DOHH2 (cell line): ENCODE results near the gene TULP3.

Experiments
- H3F3A ChIP-seq: fragments of 200-600 bp; sonication (generic), shearing (Covaris generic); 2 replicates; pipeline ENCODE4 v1.6.0; 2016; ENCODE audit warnings: antibody characterized with exemption, mild to moderate bottlenecking; ENCODE audit not compliant: control insufficient read depth, insufficient read depth
- H3K27ac ChIP-seq: fragments of 200-600 bp; sonication (generic); 2 replicates; pipeline ENCODE4 v1.5.1; 2014; ENCODE audit warnings: low read depth, mild to moderate bottlenecking, low read length, moderate library complexity
- H3K27me3 ChIP-seq: fragments of 200-600 bp; sonication (generic); 2 replicates; pipeline ENCODE4 v1.6.1; 2014; ENCODE audit warnings: mild to moderate bottlenecking, low read length, mixed read lengths; ENCODE audit not compliant: control insufficient read depth
- H3K36me3 ChIP-seq: fragments of 200-600 bp; sonication (generic); 2 replicates; pipeline ENCODE4 v1.6.1; 2014; ENCODE audit warnings: mild to moderate bottlenecking, low read length, moderate library complexity, mixed read lengths; ENCODE audit not compliant: control insufficient read depth
- H3K4me1 ChIP-seq: fragments of 200-600 bp; sonication (generic); 2 replicates; pipeline ENCODE4 v1.6.1; 2014; ENCODE audit warnings: mild to moderate bottlenecking, low read length, mixed read lengths; ENCODE audit not compliant: control insufficient read depth
- H3K4me2 ChIP-seq: fragments of 200-600 bp; sonication (generic); 2 replicates; pipeline ENCODE4 v1.6.0; 2014; ENCODE audit warnings: mild to moderate bottlenecking, low read length, moderate library complexity
- H3K4me3 ChIP-seq: fragments of 200-600 bp; sonication (generic); 2 replicates; pipeline ENCODE4 v1.5.1; 2014; ENCODE audit warnings: mild to moderate bottlenecking, low read length, mixed read lengths
- H3K79me2 ChIP-seq: fragments of 200-600 bp; sonication (generic); 2 replicates; pipeline ENCODE4 v1.6.1; 2014; ENCODE audit warnings: mild to moderate bottlenecking, low read length, mixed read lengths; ENCODE audit not compliant: control insufficient read depth
- H3K9me2 ChIP-seq: fragments of 200-600 bp; sonication (generic); replicated peaks from 2 replicates; pipeline ENCODE4 v1.6.1; 2014; ENCODE audit warnings: mild to moderate bottlenecking, low read length, mixed read lengths; ENCODE audit not compliant: control insufficient read depth
- H3K9me3 ChIP-seq: fragments of 200-600 bp; sonication (generic); 2 replicates; pipeline ENCODE4 v1.6.1; 2014; ENCODE audit warnings: antibody characterized with exemption, low read length, mixed read lengths; ENCODE audit not compliant: control insufficient read depth, insufficient read depth
- H4K20me1 ChIP-seq: fragments of 200-600 bp; sonication (generic); 2 replicates; pipeline ENCODE4 v1.6.0; 2014; ENCODE audit warnings: low read depth, mild to moderate bottlenecking, antibody characterized with exemption, low read length, moderate library complexity; ENCODE audit not compliant: control insufficient read depth, insufficient read depth
- CTCF ChIP-seq: fragments of 200-600 bp; sonication (generic); IDR thresholded peaks from one replicate; pipeline ENCODE4 v1.5.1; 2014; ENCODE audit warnings: antibody characterized with exemption, mild to moderate bottlenecking, low read depth, low read length; ENCODE audit not compliant: poor library complexity, severe bottlenecking
- EZH2phosphoT487 ChIP-seq: fragments of 200-600 bp; sonication (generic); IDR thresholded peaks from 2 replicates; pipeline ENCODE4 v1.6.1; 2017; ENCODE audit warnings: borderline replicate concordance, mild to moderate bottlenecking, antibody characterized with exemption, low read length, moderate library complexity, mixed read lengths

The TULP3 gene

GRCh38 chr12:2944401-2945047 is 53.8 kb downstream of the TULP3 start:
- TF ChIP-seq CTCF (peak; percentile 89), EZH2phosphoT487 (no peak)
- peak overlapping the region; percentile 55 for H3K4me3 ChIP-seq
- H3K4me1 ChIP-seq, result peaks cover 7% of the 10 kb centered on the region
- H3K9me3 ChIP-seq, result no peaks in the 10 kb centered on the region
- peaks cover 4% of the 10 kb centered on the region; the same call in 1 of the 2 replicates for H3K36me3 ChIP-seq
- no peaks in the 10 kb centered on the region for H3K9me2 ChIP-seq
- H3K27me3 ChIP-seq, result no peaks in the 10 kb centered on the region
- H3K79me2 ChIP-seq, result no peaks in the 10 kb centered on the region
- H4K20me1 ChIP-seq, result no peaks in the 10 kb centered on the region
- peak overlapping the region; percentile 66 for H3K4me2 ChIP-seq
- H3F3A ChIP-seq, result no peaks in the 10 kb centered on the region
- no peak overlapping the region for H3K27ac ChIP-seq

GRCh38 chr12:2949411-2949810 is 58.7 kb downstream of the TULP3 start:
- Histone ChIP-seq H4K20me1 (no peaks in the 10 kb centered on the region), H3K27me3 (no peaks in the 10 kb centered on the region), H3K4me2 (no peak overlapping the region), H3K9me2 (no peaks in the 10 kb centered on the region), H3K4me1 (peaks cover 6% of the 10 kb centered on the region), H3K79me2 (no peaks in the 10 kb centered on the region), H3K4me3 (no peak overlapping the region), H3K36me3 (no peaks in the 10 kb centered on the region), H3K9me3 (no peaks in the 10 kb centered on the region), H3F3A (no peaks in the 10 kb centered on the region), H3K27ac (no peak overlapping the region)
- TF ChIP-seq CTCF (no peak), EZH2phosphoT487 (no peak)

- H3K36me3 ChIP-seq, result no peaks in the 10 kb centered on the region
- no peak overlapping the region for H3K27ac ChIP-seq
- TF ChIP-seq EZH2phosphoT487 (no peak), CTCF (no peak)
- no peaks in the 10 kb centered on the region for H3K9me3 ChIP-seq
- no peaks in the 10 kb centered on the region for H3F3A ChIP-seq
- H3K79me2 ChIP-seq, result peaks cover 12% of the 10 kb centered on the region
- H3K4me1 ChIP-seq, result peaks cover 14% of the 10 kb centered on the region
- H4K20me1 ChIP-seq, result no peaks in the 10 kb centered on the region
- H3K4me3 ChIP-seq, result no peak overlapping the region
- no peaks in the 10 kb centered on the region for H3K9me2 ChIP-seq
- no peak overlapping the region for H3K4me2 ChIP-seq
- H3K27me3 ChIP-seq, result peaks cover 23% of the 10 kb centered on the region
Observed at GRCh38 chr12:2955888-2956287, 65.2 kb downstream of the TULP3 start.
